Progenitor cell of endocrine pancreas (in vitro differentiated cells): ENCODE results near the gene DHRS1. TPM values are rescaled to one million over a fixed set of nuclear protein-coding genes. Genes with fewer than 3 reads are reported as not detected.

Experiments used
- DNase-seq: peaks from one replicate; pipeline ENCODE4 v3.0.0; 2021; ENCODE audit warnings: low spot score; ENCODE audit not compliant: unreplicated experiment
- H3K27ac Mint-ChIP-seq: 2 replicates; pipeline ENCODE4 v1.8.0; 2021; ENCODE audit warnings: mild to moderate bottlenecking, moderate library complexity, mixed read lengths
- H3K27me3 Mint-ChIP-seq: 2 replicates; pipeline ENCODE4 v1.8.0; 2021; ENCODE audit warnings: mixed read lengths
- H3K36me3 Mint-ChIP-seq: 2 replicates; pipeline ENCODE4 v1.8.0; 2022; ENCODE audit warnings: mixed read lengths; ENCODE audit not compliant: insufficient read depth
- H3K4me1 Mint-ChIP-seq: 2 replicates; pipeline ENCODE4 v1.8.0; 2021; ENCODE audit warnings: low read depth, mixed read lengths
- H3K4me3 Mint-ChIP-seq: 2 replicates; pipeline ENCODE4 v1.8.0; 2021; ENCODE audit warnings: low read depth, mild to moderate bottlenecking, moderate library complexity, mixed read lengths
- H3K9me3 Mint-ChIP-seq: 2 replicates; pipeline ENCODE4 v1.8.0; 2021; ENCODE audit warnings: low read depth, mixed read lengths
- total RNA-seq: library from RNA; stranded (reverse); gene quantifications from 2 replicates; pipeline ENCODE4 v1.2.1, GENCODE V29; 2021
- TF ChIP-seq, protein P1 (sequence below): fragments of 200-600 bp; sonication (generic); IDR thresholded peaks from one replicate; pipeline ENCODE4 v1.5.0; 2021; ENCODE audit warnings: antibody characterized with exemption, mild to moderate bottlenecking; ENCODE audit not compliant: unreplicated experiment

The DHRS1 gene
- total RNA-seq, 1 donor from 2014 or later, result 33.4 TPM

DNA sequence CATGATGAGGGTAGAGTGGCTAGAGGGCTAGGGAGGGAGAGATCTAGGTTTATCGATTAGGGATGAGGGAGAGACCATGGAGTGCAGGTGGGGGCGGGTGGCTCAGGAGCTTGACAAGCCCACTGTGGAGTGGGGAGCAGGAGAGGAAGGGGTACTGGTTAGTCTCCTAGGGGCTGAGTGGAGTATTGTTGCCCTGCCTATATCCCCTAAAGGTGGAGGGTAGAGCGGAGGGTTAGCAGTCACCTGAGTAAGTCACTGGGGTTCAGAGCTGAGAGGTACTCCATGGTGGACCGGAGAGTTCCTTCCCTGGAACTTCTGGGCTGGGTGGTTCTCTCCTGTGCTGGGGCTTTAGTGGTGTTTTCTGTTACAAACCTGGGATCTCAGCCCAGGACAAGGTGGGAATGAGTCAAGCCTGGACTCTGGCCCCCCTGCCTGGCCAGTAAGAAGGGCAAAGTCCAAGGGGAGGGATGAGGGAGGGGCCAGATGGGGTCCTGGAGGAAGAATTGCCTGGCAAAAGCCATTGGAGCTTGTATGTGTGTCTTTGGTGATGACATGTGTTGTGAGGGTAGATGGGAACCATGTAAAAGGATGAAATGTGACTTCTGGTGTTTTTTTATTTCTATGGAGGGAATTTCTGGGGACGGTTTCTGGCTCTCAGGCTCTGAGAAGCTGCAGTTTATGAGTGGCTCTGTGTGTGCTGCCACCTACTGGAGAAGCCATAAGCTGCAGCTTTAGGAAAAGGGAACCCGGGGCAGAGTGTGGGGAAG, 8.2 kb upstream of the DHRS1 start, which contains the start of gene CIDEB:
Gene CIDEB, minus strand, starts transcription at position 403 of the 767 bp plus-strand sequence. Its CDS starts 119 bp downstream, at position 284.
- Mint-ChIP-seq H3K36me3 (peaks cover 11% of the 10 kb centered on the region), H3K4me3 (peak within 1 kb of the TSS; percentile 36), H3K4me1 (peaks cover 15% of the 10 kb centered on the region), H3K27ac (peak within 1 kb of the TSS; percentile 73), H3K9me3 (no peaks in the 10 kb centered on the region), H3K27me3 (no peaks in the 10 kb centered on the region)
- TF ChIP-seq, protein P1, sequence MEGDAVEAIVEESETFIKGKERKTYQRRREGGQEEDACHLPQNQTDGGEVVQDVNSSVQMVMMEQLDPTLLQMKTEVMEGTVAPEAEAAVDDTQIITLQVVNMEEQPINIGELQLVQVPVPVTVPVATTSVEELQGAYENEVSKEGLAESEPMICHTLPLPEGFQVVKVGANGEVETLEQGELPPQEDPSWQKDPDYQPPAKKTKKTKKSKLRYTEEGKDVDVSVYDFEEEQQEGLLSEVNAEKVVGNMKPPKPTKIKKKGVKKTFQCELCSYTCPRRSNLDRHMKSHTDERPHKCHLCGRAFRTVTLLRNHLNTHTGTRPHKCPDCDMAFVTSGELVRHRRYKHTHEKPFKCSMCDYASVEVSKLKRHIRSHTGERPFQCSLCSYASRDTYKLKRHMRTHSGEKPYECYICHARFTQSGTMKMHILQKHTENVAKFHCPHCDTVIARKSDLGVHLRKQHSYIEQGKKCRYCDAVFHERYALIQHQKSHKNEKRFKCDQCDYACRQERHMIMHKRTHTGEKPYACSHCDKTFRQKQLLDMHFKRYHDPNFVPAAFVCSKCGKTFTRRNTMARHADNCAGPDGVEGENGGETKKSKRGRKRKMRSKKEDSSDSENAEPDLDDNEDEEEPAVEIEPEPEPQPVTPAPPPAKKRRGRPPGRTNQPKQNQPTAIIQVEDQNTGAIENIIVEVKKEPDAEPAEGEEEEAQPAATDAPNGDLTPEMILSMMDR, result peak; percentile 98
- DNase-seq, result peak; percentile 55

DNA sequence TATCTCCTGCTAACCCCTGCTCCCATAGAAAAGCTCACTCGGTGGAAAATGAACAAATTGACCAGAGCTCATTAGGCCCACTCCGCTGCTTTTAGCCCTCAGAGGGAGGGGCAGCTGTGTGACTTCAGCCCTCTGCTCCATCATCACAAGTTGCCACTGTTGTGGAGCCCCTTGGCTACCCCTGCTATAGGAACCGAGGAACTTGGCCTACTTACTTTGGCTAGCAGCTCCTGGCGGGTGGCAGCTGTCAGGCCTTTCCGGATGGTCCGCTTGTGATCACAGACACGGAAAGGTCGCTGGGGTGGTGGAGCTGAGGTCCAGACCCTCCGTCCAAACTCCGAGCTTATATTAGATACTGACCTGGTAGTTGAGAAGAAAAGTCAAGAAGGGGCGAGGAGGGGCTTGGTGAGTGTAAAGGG, 7.6 kb upstream of the DHRS1 start:
- TF ChIP-seq, protein P1, result no peak
- no peaks in the 10 kb centered on the region for H3K27me3 Mint-ChIP-seq
- no peaks in the 10 kb centered on the region for H3K9me3 Mint-ChIP-seq
- H3K36me3 Mint-ChIP-seq, result peaks cover 11% of the 10 kb centered on the region
- H3K4me3 Mint-ChIP-seq, result peak overlapping the region; percentile 36
- H3K4me1 Mint-ChIP-seq, result peaks cover 15% of the 10 kb centered on the region
- DNase-seq, result no peak
- H3K27ac Mint-ChIP-seq, result peak overlapping the region; percentile 73

DNA sequence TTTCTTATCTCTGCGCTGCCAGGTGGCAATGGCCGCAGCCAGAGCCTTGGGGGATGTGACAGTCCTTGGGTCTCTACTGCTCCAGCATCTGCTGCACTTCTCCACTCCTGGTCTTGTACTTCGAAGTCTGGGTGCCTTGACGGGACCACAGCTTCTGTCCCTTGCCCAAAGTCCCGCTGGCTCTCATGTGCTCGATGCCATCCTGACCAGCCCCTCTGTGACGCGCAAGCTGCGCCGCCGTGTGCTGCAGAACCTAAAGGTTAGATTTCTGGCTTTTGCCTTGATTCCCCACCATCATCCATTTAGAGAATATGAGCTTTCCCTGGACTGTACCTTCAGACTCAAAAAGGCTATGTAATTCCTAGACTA, 4.4 kb upstream of the DHRS1 start:
- TF ChIP-seq, protein P1, result no peak
- no peak overlapping the region for H3K4me3 Mint-ChIP-seq
- no peaks in the 10 kb centered on the region for H3K27me3 Mint-ChIP-seq
- DNase-seq, result no peak
- H3K36me3 Mint-ChIP-seq, result peaks cover 11% of the 10 kb centered on the region
- no peaks in the 10 kb centered on the region for H3K9me3 Mint-ChIP-seq
- peaks cover 26% of the 10 kb centered on the region for H3K4me1 Mint-ChIP-seq
- no peak overlapping the region for H3K27ac Mint-ChIP-seq

DNA sequence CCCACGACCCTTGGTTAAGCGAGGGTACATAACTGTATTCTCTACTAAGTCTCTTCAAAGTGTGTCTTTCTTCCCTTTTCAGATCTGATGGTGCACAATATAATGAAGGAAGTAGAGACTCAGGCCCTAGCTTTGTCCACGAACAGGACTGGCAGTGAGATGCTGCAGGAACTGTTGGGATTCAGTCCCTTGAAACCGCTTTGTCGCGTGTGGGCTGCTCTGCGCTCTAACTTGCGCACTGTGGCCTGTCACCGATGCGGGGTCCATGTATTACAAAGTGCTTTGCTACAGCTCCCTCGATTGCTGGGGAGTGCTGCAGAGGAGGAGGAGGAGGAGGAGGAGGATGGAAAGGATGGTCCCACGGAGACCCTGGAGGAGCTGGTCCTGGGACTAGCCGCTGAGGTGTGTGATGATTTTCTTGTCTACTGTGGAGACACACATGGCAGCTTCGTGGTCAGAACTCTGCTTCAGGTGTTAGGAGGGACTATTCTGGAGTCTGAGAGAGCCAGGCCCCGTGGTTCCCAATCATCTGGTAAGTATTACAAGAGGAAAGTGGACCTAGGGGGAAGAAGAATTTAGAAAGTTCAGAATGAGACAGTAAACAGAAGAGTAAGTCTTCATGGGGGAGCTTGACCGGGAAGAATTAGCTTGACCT, 873 bp upstream of the DHRS1 start:
- H3K9me3 Mint-ChIP-seq, result no peaks in the 10 kb centered on the region
- H3K4me1 Mint-ChIP-seq, result peaks cover 21% of the 10 kb centered on the region
- no peaks in the 10 kb centered on the region for H3K27me3 Mint-ChIP-seq
- TF ChIP-seq, protein P1, result no peak
- peak overlapping the region; percentile 82 for H3K27ac Mint-ChIP-seq
- DNase-seq, result no peak
- H3K4me3 Mint-ChIP-seq, result peak overlapping the region; percentile 92
- H3K36me3 Mint-ChIP-seq, result peaks cover 13% of the 10 kb centered on the region

DNA sequence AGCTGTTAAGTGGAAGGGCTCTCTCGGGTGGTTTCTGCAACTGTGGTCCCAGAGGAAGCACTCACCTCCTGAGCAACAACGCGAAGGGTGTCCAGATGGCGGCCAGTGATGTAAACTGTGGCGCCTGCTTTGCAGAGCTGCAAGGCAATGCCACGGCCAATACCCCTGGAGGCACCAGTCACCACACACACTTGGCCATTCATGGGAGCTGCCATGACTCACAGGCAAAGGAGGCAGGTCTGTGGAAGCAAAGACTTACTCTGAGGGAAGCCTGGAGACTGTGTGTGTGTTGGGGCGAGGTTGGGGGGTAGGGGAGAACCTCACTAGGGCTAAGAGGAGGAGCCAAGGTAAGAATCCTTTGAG, 707 bp downstream of the DHRS1 start:
- TF ChIP-seq, protein P1, result no peak
- H3K27ac Mint-ChIP-seq, result peak overlapping the region; percentile 97
- peaks cover 10% of the 10 kb centered on the region for H3K36me3 Mint-ChIP-seq
- peak overlapping the region; percentile 92 for H3K4me3 Mint-ChIP-seq
- DNase-seq, result no peak
- no peaks in the 10 kb centered on the region for H3K9me3 Mint-ChIP-seq
- no peaks in the 10 kb centered on the region for H3K27me3 Mint-ChIP-seq
- H3K4me1 Mint-ChIP-seq, result peaks cover 21% of the 10 kb centered on the region
